IMR-90 (cell line): ENCODE measurements around the gene ARMH1.

Source experiments
- BHLHE40 ChIP-seq: fragments of 150-350 bp; IDR thresholded peaks from 2 replicates; pipeline ENCODE4 v1.6.1; 2016; ENCODE audit warnings: mild to moderate bottlenecking, low read depth, low read length
- CEBPB ChIP-seq: IDR thresholded peaks from 2 replicates; pipeline ENCODE4 v1.6.1; 2012; ENCODE audit warnings: low read depth, low read length, improper control_type of control experiment
- CHD1 ChIP-seq: IDR thresholded peaks from 2 replicates; pipeline ENCODE4 v1.6.1; 2012; ENCODE audit warnings: low read depth, low read length, improper control_type of control experiment
- FOS ChIP-seq: fragments of 150-350 bp; IDR thresholded peaks from 2 replicates; pipeline ENCODE4 v1.6.1; 2016; ENCODE audit warnings: low read depth, low read length
- MAZ ChIP-seq: IDR thresholded peaks from 2 replicates; pipeline ENCODE4 v1.6.1; 2012; ENCODE audit warnings: low read depth, mild to moderate bottlenecking, low read length, improper control_type of control experiment, moderate library complexity, borderline replicate concordance
- MXI1 ChIP-seq: IDR thresholded peaks from 2 replicates; pipeline ENCODE4 v1.6.1; 2012; ENCODE audit warnings: low read depth, mild to moderate bottlenecking, low read length, moderate library complexity, borderline replicate concordance
- POLR2A ChIP-seq: IDR thresholded peaks from 2 replicates; pipeline ENCODE4 v1.6.1; 2012; ENCODE audit warnings: mild to moderate bottlenecking, low read depth, low read length
- RAD21 ChIP-seq: IDR thresholded peaks from 2 replicates; pipeline ENCODE4 v1.6.1; 2012; ENCODE audit warnings: low read length, improper control_type of control experiment
- RFX5 ChIP-seq: IDR thresholded peaks from 2 replicates; pipeline ENCODE4 v1.8.0; 2012; ENCODE audit warnings: low read depth, mild to moderate bottlenecking, low read length, moderate library complexity
- TF ChIP-seq, protein P1 (sequence below): conservative IDR thresholded peaks from 2 replicates; pipeline ENCODE4 v1.5.1; 2012; ENCODE audit warnings: mild to moderate bottlenecking, low read depth, low read length, improper control_type of control experiment

DNA sequence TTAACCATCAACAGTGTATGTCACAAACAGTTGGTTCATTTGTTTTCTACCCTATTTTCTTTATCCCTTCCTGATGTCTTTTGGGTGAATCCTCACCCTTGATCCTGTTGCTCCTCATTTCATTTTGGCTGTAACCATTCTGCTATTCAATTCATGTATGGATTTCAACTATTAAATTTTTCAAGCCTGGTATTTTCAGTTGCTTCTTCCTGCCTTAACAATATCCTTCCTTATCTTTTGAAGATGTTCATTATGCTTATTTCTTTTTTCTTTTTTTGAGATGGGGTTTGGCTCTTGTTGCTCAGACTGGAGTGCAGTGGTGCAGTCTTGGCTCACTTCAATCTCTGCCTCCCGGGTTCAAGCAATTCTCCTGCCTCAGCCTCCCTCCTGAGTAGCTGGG lies 59.3 kb downstream of the ARMH1 start:
- TF ChIP-seq CEBPB (no peak), RFX5 (no peak), RAD21 (no peak), POLR2A (no peak), FOS (no peak), MAZ (no peak), CHD1 (no peak), MXI1 (no peak), BHLHE40 (no peak)
- TF ChIP-seq, protein P1, sequence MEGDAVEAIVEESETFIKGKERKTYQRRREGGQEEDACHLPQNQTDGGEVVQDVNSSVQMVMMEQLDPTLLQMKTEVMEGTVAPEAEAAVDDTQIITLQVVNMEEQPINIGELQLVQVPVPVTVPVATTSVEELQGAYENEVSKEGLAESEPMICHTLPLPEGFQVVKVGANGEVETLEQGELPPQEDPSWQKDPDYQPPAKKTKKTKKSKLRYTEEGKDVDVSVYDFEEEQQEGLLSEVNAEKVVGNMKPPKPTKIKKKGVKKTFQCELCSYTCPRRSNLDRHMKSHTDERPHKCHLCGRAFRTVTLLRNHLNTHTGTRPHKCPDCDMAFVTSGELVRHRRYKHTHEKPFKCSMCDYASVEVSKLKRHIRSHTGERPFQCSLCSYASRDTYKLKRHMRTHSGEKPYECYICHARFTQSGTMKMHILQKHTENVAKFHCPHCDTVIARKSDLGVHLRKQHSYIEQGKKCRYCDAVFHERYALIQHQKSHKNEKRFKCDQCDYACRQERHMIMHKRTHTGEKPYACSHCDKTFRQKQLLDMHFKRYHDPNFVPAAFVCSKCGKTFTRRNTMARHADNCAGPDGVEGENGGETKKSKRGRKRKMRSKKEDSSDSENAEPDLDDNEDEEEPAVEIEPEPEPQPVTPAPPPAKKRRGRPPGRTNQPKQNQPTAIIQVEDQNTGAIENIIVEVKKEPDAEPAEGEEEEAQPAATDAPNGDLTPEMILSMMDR = no peak
